Fibroblast of lung (primary cell): ENCODE results near the gene EPS15. TPM values are rescaled to one million over a fixed set of nuclear protein-coding genes. Genes with fewer than 3 reads are reported as not detected.
"Not testable (repeated sequence)": the region's sequence is repeated elsewhere in the genome, so short reads cannot be mapped to it uniquely, and the experiment has no call there.

Source experiments
- DNase-seq, 2 donors: peaks; one replicate each; pipeline versions ENCODE4 v3.0.0 to v3.0.0-alpha.2; 2010; ENCODE audit warnings: low read depth in 2 of 2
- H2AFZ ChIP-seq: 2 replicates; pipeline ENCODE4 v1.5.1; 2012; ENCODE audit warnings: low read length, control low read depth, inconsistent platforms
- H3K27ac ChIP-seq: 2 replicates; pipeline ENCODE4 v1.5.1; 2011; ENCODE audit warnings: low read length, control low read depth; ENCODE audit not compliant: insufficient read depth
- H3K27me3 ChIP-seq: 2 replicates; pipeline ENCODE4 v1.5.1; 2011; ENCODE audit warnings: mild to moderate bottlenecking, low read length; ENCODE audit not compliant: control insufficient read depth, insufficient read depth
- H3K36me3 ChIP-seq: 2 replicates; pipeline ENCODE4 v1.5.1; 2011; ENCODE audit warnings: low read length; ENCODE audit not compliant: control insufficient read depth, insufficient read depth
- H3K4me1 ChIP-seq: 2 replicates; pipeline ENCODE4 v1.5.1; 2011; ENCODE audit warnings: low read length; ENCODE audit not compliant: control insufficient read depth, insufficient read depth; ENCODE audit errors: extremely low read depth
- H3K4me2 ChIP-seq: 2 replicates; pipeline ENCODE4 v1.5.1; 2011; ENCODE audit warnings: low read length, control low read depth; ENCODE audit not compliant: insufficient read depth; ENCODE audit errors: extremely low read depth
- H3K4me3 ChIP-seq, 4 experiments: fragments of 200-600 bp in 1 of 4; sonication (generic) in 1 of 4; replicated peaks in 1 of 4; 2 replicates each; pipeline ENCODE4 v1.5.1; 2011 to 2016; ENCODE audit warnings: low read length in 4 of 4, low read depth in 3 of 4, mild to moderate bottlenecking in 3 of 4, control low read depth in 2 of 4, inconsistent platforms in 1 of 4, mixed read lengths in 1 of 4; ENCODE audit not compliant: insufficient read depth in 1 of 4; ENCODE audit errors: control extremely low read depth in 1 of 4
- H3K79me2 ChIP-seq: 2 replicates; pipeline ENCODE4 v1.5.1; 2012; ENCODE audit warnings: mild to moderate bottlenecking, low read length, inconsistent platforms; ENCODE audit not compliant: control insufficient read depth, insufficient read depth
- H3K9ac ChIP-seq: 2 replicates; pipeline ENCODE4 v1.5.1; 2011; ENCODE audit warnings: mild to moderate bottlenecking, low read length, control low read depth; ENCODE audit not compliant: insufficient read depth
- H3K9me3 ChIP-seq: 2 replicates; pipeline ENCODE4 v1.5.1; 2012; ENCODE audit warnings: low read depth, low read length; ENCODE audit not compliant: control insufficient read depth, insufficient read depth
- H4K20me1 ChIP-seq: 2 replicates; pipeline ENCODE4 v1.5.1; 2011; ENCODE audit warnings: low read length; ENCODE audit not compliant: control insufficient read depth, insufficient read depth; ENCODE audit errors: extremely low read depth
- CTCF ChIP-seq, 2 donors: IDR thresholded peaks in 1 of 2; conservative IDR thresholded peaks in 1 of 2; 1 replicate in 1 of 2; 2 replicates in 1 of 2; pipeline ENCODE4 v1.5.1; 2011 to 2012; ENCODE audit warnings: low read length in 2 of 2, control low read depth in 1 of 2, inconsistent platforms in 1 of 2, low read depth in 1 of 2, mild to moderate bottlenecking in 1 of 2
- EZH2 ChIP-seq: IDR thresholded peaks from 2 replicates; pipeline ENCODE4 v1.5.1; 2012; ENCODE audit warnings: low read length, control low read depth, mild to moderate bottlenecking; ENCODE audit errors: missing control alignments
- polyA plus RNA-seq, 2 donors: library from polyadenylated mRNA; depleted of rRNA in 1 of 2; stranded (reverse) in 1 of 2; unstranded in 1 of 2; fragments of >200 nt; gene quantifications; 2 replicates each; pipeline ENCODE4 v1.2.1, GENCODE V29; 2011 to 2012; ENCODE audit warnings: missing spikeins in 1 of 2
- total RNA-seq: library from RNA; depleted of rRNA; stranded (reverse); fragments of >200 nt; gene quantifications from 2 replicates; pipeline ENCODE4 v1.2.1, GENCODE V29; 2014

The EPS15 gene
- total and polyA plus RNA-seq, 2 donors (not counting 1 experiment from before 2014, with no cell fraction given): 67.7 to 75.5 TPM

GRCh38 chr1:51439895-51440294 lies 79.2 kb downstream of the EPS15 start:
- no peak overlapping the region for H3K4me3 ChIP-seq
- no peak overlapping the region for H2AFZ ChIP-seq
- H3K4me1 ChIP-seq: peaks cover 2% of the 10 kb centered on the region
- H3K4me2 ChIP-seq: no peak overlapping the region
- no peaks in the 10 kb centered on the region for H3K79me2 ChIP-seq
- no peak for DNase-seq
- no peak overlapping the region for H3K9ac ChIP-seq
- no peaks in the 10 kb centered on the region for H3K27me3 ChIP-seq
- H4K20me1 ChIP-seq: no peaks in the 10 kb centered on the region
- H3K27ac ChIP-seq: no peak overlapping the region
- H3K9me3 ChIP-seq: no peaks in the 10 kb centered on the region
- peaks cover 1% of the 10 kb centered on the region for H3K36me3 ChIP-seq
- TF ChIP-seq CTCF (conservative IDR thresholded peaks at IDR 0.05 in 1 of 2, IDR thresholded peaks at IDR 0.05 in 1 of 2; ENCODE audit: low read depth in 1 of 2, low read length in 2 of 2): no peak
- no peak for TF ChIP-seq EZH2

- no peak overlapping the region for H3K9ac ChIP-seq
- no peak overlapping the region for H3K4me3 ChIP-seq
- TF ChIP-seq CTCF (conservative IDR thresholded peaks at IDR 0.05 in 1 of 2, IDR thresholded peaks at IDR 0.05 in 1 of 2; ENCODE audit: low read depth in 1 of 2, low read length in 2 of 2): no peak
- H4K20me1 ChIP-seq: no peaks in the 10 kb centered on the region
- no peaks in the 10 kb centered on the region for H3K27me3 ChIP-seq
- H3K4me2 ChIP-seq: no peak overlapping the region
- H3K79me2 ChIP-seq: no peaks in the 10 kb centered on the region
- H3K9me3 ChIP-seq: no peaks in the 10 kb centered on the region
- no peak overlapping the region for H2AFZ ChIP-seq
- DNase-seq: no peak
- H3K27ac ChIP-seq: no peak overlapping the region
- peaks cover 1% of the 10 kb centered on the region for H3K36me3 ChIP-seq
- H3K4me1 ChIP-seq: no peaks in the 10 kb centered on the region
Observed at GRCh38 chr1:51439053-51439452, 80.0 kb downstream of the EPS15 start.

- H4K20me1 ChIP-seq, H3K9me3 ChIP-seq, H3K36me3 ChIP-seq, H3K27ac ChIP-seq, H3K4me1 ChIP-seq, H2AFZ ChIP-seq, H3K27me3 ChIP-seq, H3K4me2 ChIP-seq, H3K4me3 ChIP-seq, H3K79me2 ChIP-seq, DNase-seq, H3K9ac ChIP-seq: not testable (repeated sequence)
Observed at GRCh38 chr1:51437391-51437790, 81.7 kb downstream of the EPS15 start.
